Panc1 (cell line): Measurements from ENCODE around the gene VEZF1.

Experiments
- POLR2AphosphoS5 ChIP-seq: IDR thresholded peaks from 2 replicates; pipeline ENCODE4 v1.6.1; 2012; ENCODE audit warnings: mild to moderate bottlenecking, low read depth, low read length, moderate library complexity
- TF ChIP-seq, protein P1 (sequence below): fragments of 450-650 bp; IDR thresholded peaks from 2 replicates; pipeline ENCODE4 v1.5.1; 2017; ENCODE audit warnings: mild to moderate bottlenecking

- TF ChIP-seq, protein P1, sequence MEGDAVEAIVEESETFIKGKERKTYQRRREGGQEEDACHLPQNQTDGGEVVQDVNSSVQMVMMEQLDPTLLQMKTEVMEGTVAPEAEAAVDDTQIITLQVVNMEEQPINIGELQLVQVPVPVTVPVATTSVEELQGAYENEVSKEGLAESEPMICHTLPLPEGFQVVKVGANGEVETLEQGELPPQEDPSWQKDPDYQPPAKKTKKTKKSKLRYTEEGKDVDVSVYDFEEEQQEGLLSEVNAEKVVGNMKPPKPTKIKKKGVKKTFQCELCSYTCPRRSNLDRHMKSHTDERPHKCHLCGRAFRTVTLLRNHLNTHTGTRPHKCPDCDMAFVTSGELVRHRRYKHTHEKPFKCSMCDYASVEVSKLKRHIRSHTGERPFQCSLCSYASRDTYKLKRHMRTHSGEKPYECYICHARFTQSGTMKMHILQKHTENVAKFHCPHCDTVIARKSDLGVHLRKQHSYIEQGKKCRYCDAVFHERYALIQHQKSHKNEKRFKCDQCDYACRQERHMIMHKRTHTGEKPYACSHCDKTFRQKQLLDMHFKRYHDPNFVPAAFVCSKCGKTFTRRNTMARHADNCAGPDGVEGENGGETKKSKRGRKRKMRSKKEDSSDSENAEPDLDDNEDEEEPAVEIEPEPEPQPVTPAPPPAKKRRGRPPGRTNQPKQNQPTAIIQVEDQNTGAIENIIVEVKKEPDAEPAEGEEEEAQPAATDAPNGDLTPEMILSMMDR: no peak
- TF ChIP-seq POLR2AphosphoS5: peak; percentile 96
Observed at GRCh38 chr17:58006924-58007780, 19.1 kb upstream of the VEZF1 start, which contains the start of gene SRSF1.
